ENCODE results near the gene ATN1. TPM values are rescaled to one million over a fixed set of nuclear protein-coding genes. Genes with fewer than 3 reads are reported as not detected.

ATN1 gene
- total and polyA plus RNA-seq, 5 donors = 70.1 to 89.3 (median 88.5) TPM

- Histone ChIP-seq H3K9me3 (ENCODE audit: control insufficient read depth, low read length) (no peaks in the 10 kb centered on the region), H3K27me3 (ENCODE audit: control insufficient read depth, insufficient read depth) (no peaks in the 10 kb centered on the region), H3K27ac (ENCODE audit: low read length) (no peak overlapping the region), H3K4me1 (ENCODE audit: control insufficient read depth, insufficient read depth, low read length) (no peaks in the 10 kb centered on the region), H3K4me3 (ENCODE audit: low read length) (no peak overlapping the region)
- intact Hi-C loops (cut with DNase I) = loop anchor here in 2 of 4 donors (5.0 to 10.0 kb wide), 2 partner anchors 166 to 169 kb away; no protein-coding TSS in a partner anchor
- DNase-seq = peak; percentile 57 to 77 (median 75)
- 36% methylated on average over 32 of the region's 32 CpGs for WGBS
- no peak for ATAC-seq
Measured at GRCh38 chr12:6946033-6946919, 18.5 kb downstream of the ATN1 start.

GRCh38 chr12:6946920-6947374 is 19.2 kb downstream of the ATN1 start:
- 71% methylated on average over 8 of the region's 8 CpGs for WGBS
- H3K27me3 ChIP-seq (ENCODE audit: control insufficient read depth, insufficient read depth) = no peaks in the 10 kb centered on the region
- intact Hi-C loops (cut with DNase I) = loop anchor here in 2 of 4 donors (5.0 to 10.0 kb wide), 2 partner anchors 165 to 168 kb away; no protein-coding TSS in a partner anchor
- no peaks in the 10 kb centered on the region for H3K4me1 ChIP-seq (ENCODE audit: control insufficient read depth, insufficient read depth, low read length)
- H3K9me3 ChIP-seq (ENCODE audit: control insufficient read depth, low read length) = no peaks in the 10 kb centered on the region
- H3K4me3 ChIP-seq (ENCODE audit: low read length) = no peak overlapping the region
- ATAC-seq (no peak), DNase-seq (peak in 2 of 3 donors; percentile 11 to 40)
- no peak overlapping the region for H3K27ac ChIP-seq (ENCODE audit: low read length)

DNA sequence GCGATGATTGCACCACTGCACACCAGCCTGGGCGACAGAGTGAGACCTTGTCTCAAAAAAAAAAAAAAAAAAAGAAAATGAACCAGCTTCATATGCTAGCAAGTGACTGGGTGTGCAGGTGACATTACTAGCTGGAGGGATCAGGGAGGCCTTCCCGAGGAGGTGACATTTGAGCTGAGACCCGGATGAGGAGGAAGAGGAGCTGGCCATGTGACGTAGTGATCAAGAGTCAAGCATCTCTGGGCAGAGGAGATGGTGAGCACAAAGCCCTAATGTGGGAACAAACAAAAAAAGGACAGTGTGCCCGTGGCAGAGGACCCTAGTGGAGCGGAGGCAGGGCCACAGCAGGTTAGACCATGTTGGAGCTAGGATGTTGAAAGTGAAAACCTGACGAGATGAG is 19.9 kb downstream of the ATN1 start:
- no peak for DNase-seq
- WGBS = 87% methylated on average over 8 of the region's 8 CpGs
- Histone ChIP-seq H3K27me3 (ENCODE audit: control insufficient read depth, insufficient read depth) (no peaks in the 10 kb centered on the region), H3K4me1 (ENCODE audit: control insufficient read depth, insufficient read depth, low read length) (no peaks in the 10 kb centered on the region), H3K4me3 (ENCODE audit: low read length) (no peak overlapping the region), H3K27ac (ENCODE audit: low read length) (no peak overlapping the region), H3K9me3 (ENCODE audit: control insufficient read depth, low read length) (no peaks in the 10 kb centered on the region)
- ATAC-seq = no peak
- intact Hi-C loops (cut with DNase I) = loop anchor here in 2 of 4 donors (5.0 to 10.0 kb wide), 2 partner anchors 165 to 167 kb away; no protein-coding TSS in a partner anchor

DNA sequence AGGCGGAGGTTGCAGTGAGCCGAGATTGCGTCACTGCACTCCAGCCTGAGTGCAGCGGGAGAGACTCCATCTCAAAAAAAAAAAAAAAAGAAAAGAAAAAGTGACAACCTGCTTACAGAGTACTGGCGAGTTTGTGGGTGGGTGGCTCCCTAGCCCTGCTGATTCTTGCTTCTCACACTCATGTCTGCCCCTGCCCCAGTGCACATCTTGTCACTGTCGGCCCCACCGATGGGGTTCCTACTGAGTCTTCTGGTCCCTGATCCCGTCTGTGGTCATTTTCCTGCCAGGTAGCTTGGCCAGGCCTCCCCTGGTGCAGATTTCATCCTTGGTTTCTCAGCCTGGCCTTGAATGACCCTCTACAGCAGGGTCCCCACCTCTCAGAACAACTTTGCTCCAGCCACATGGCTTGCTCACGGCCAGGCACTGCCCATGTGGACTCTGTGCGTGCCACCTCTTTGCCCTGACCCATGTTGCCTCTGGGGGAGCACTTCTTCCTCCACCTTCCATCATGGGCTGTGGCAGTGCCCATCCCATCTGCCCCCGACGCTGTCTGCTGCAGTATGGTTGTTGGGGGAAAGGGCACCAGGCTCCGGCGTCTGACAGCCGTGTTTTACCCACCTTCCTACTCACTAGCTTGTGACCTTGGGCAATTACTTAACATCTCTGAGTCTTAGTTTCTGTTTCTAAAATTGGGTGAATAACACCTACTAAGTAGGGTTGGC is 21.3 kb downstream of the ATN1 start:
- Histone ChIP-seq H3K27ac (ENCODE audit: low read length) (no peak overlapping the region), H3K4me3 (ENCODE audit: low read length) (no peak overlapping the region), H3K9me3 (ENCODE audit: control insufficient read depth, low read length) (no peaks in the 10 kb centered on the region), H3K4me1 (ENCODE audit: control insufficient read depth, insufficient read depth, low read length) (no peaks in the 10 kb centered on the region), H3K27me3 (ENCODE audit: control insufficient read depth, insufficient read depth) (no peaks in the 10 kb centered on the region)
- ATAC-seq = no peak
- WGBS = 79% methylated on average over 15 of the region's 15 CpGs
- peak in 2 of 3 donors; percentile 24 to 42 for DNase-seq
- intact Hi-C loops (cut with DNase I) = loop anchor here in 2 of 4 donors (5.0 to 10.0 kb wide), 2 partner anchors 163 to 166 kb away; no protein-coding TSS in a partner anchor

GRCh38 chr12:6950401-6950801 is 22.6 kb downstream of the ATN1 start:
- no peak for ATAC-seq
- Histone ChIP-seq H3K4me3 (ENCODE audit: low read length) (no peak overlapping the region), H3K27ac (ENCODE audit: low read length) (no peak overlapping the region), H3K9me3 (ENCODE audit: control insufficient read depth, low read length) (no peaks in the 10 kb centered on the region), H3K27me3 (ENCODE audit: control insufficient read depth, insufficient read depth) (no peaks in the 10 kb centered on the region), H3K4me1 (ENCODE audit: control insufficient read depth, insufficient read depth, low read length) (no peaks in the 10 kb centered on the region)
- WGBS = 79% methylated on average over 1 of the region's 1 CpG
- intact Hi-C loops (cut with DNase I) = loop anchor here in 1 of 4 donors (10.0 kb wide), 1 partner anchor 154 kb away; the partner anchor contains the start of gene C1RL
- DNase-seq = no peak

- Histone ChIP-seq H3K4me1 (ENCODE audit: control insufficient read depth, insufficient read depth, low read length) (no peaks in the 10 kb centered on the region), H3K9me3 (ENCODE audit: control insufficient read depth, low read length) (no peaks in the 10 kb centered on the region), H3K27me3 (ENCODE audit: control insufficient read depth, insufficient read depth) (no peaks in the 10 kb centered on the region), H3K4me3 (ENCODE audit: low read length) (peak within 1 kb of the TSS; percentile 1), H3K27ac (ENCODE audit: low read length) (peak within 1 kb of the TSS; percentile 22)
- DNase-seq = peak; percentile 67 to 90 (median 86)
- 69% methylated on average over 25 of the region's 25 CpGs for WGBS
- ATAC-seq = peak; percentile 12 to 20
- intact Hi-C loops (cut with DNase I) = loop anchor here in 1 of 4 donors (10.0 kb wide), 1 partner anchor 154 kb away; the partner anchor contains the start of gene C1RL
Measured at GRCh38 chr12:6950811-6951540, 23.2 kb downstream of the ATN1 start, which contains the start of gene PTPN6. Gene PTPN6, plus strand, starts transcription at chr12:6951356. Its CDS starts 157 bp downstream, at chr12:6951513.

DNA sequence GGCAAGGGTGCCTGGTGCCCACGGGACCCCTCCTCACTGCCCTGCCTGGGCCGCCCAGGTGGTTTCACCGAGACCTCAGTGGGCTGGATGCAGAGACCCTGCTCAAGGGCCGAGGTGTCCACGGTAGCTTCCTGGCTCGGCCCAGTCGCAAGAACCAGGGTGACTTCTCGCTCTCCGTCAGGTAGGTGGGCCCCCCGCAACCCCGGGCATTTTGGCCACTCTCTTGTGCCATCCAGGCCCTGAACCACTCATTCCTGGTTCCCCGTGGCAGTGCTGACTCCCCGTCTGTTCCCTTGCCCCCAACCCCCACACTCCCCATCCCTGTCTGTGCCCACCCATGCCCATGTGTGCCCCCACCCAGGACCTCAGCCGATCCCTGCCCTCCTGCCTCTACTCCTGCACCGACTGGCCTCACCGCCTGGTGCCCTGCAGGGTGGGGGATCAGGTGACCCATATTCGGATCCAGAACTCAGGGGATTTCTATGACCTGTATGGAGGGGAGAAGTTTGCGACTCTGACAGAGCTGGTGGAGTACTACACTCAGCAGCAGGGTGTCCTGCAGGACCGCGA is 23.9 kb downstream of the ATN1 start:
- WGBS = 84% methylated on average over 20 of the region's 20 CpGs
- Histone ChIP-seq H3K27ac (ENCODE audit: low read length) (peak overlapping the region; percentile 22), H3K4me3 (ENCODE audit: low read length) (peak overlapping the region; percentile 1), H3K4me1 (ENCODE audit: control insufficient read depth, insufficient read depth, low read length) (no peaks in the 10 kb centered on the region), H3K9me3 (ENCODE audit: control insufficient read depth, low read length) (no peaks in the 10 kb centered on the region), H3K27me3 (ENCODE audit: control insufficient read depth, insufficient read depth) (no peaks in the 10 kb centered on the region)
- intact Hi-C loops (cut with DNase I) = loop anchor here in 1 of 4 donors (10.0 kb wide), 1 partner anchor 153 kb away; the partner anchor contains the start of gene C1RL
- DNase-seq (peak; percentile 20 to 54 (median 29)), ATAC-seq (no peak)

- H3K4me1 ChIP-seq (ENCODE audit: control insufficient read depth, insufficient read depth, low read length) = no peaks in the 10 kb centered on the region
- WGBS = 64% methylated on average over 22 of the region's 22 CpGs
- DNase-seq = peak; percentile 13 to 57 (median 53)
- H3K27me3 ChIP-seq (ENCODE audit: control insufficient read depth, insufficient read depth) = no peaks in the 10 kb centered on the region
- intact Hi-C loops (cut with DNase I) = loop anchor here in 1 of 4 donors (10.0 kb wide), 1 partner anchor 153 kb away; the partner anchor contains the start of gene C1RL
- no peak for ATAC-seq
- H3K4me3 ChIP-seq (ENCODE audit: low read length) = peak overlapping the region; percentile 4
- H3K27ac ChIP-seq (ENCODE audit: low read length) = no peak overlapping the region
- H3K9me3 ChIP-seq (ENCODE audit: control insufficient read depth, low read length) = no peaks in the 10 kb centered on the region
Measured at GRCh38 chr12:6952121-6952862, 24.5 kb downstream of the ATN1 start.

DNA sequence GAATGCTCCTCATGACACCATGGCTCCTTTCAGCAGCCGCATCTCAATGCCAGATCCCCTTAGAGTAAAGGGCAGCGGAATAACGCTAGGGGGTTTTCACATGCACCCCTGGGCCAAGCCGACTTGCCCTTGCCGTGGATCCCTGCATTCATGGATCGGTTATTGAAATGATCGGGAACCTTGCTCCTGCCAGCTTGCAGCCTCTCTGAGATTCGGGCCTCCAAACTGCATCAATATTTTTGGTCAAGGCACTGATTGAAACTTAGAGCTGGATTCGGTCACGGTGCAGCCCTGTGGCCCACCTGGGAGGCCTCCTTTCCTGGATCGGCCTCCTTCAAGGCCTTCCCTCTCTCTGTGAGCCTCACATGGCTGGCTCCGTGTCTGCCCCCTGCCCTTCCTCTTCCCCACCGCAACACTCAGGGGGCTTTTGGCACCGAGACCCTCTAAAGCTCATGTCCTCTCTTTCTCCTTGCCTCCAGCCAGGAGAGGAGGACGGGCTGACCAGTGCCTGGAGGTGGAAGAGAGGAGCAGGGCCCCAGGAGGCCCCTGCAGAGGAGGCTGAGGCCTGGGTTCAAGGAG is 25.2 kb downstream of the ATN1 start:
- peak in 1 of 3 donors; percentile 26 for DNase-seq
- WGBS = 78% methylated on average over 15 of the region's 15 CpGs
- no peaks in the 10 kb centered on the region for H3K9me3 ChIP-seq (ENCODE audit: control insufficient read depth, low read length)
- no peak for ATAC-seq
- intact Hi-C loops (cut with DNase I) = loop anchor here in 1 of 4 donors (10.0 kb wide), 1 partner anchor 152 kb away; the partner anchor contains the start of gene C1RL
- H3K27ac ChIP-seq (ENCODE audit: low read length) = no peak overlapping the region
- H3K4me1 ChIP-seq (ENCODE audit: control insufficient read depth, insufficient read depth, low read length) = no peaks in the 10 kb centered on the region
- H3K27me3 ChIP-seq (ENCODE audit: control insufficient read depth, insufficient read depth) = no peaks in the 10 kb centered on the region
- peak overlapping the region; percentile 4 for H3K4me3 ChIP-seq (ENCODE audit: low read length)

Measured in right cardiac atrium (tissue), 5 donors.